HG03342 (cell line): ENCODE results near the gene HSPB8.

Source experiments
- ATAC-seq: cut with Tn5 transposase; IDR thresholded peaks from one replicate; pipeline ENCODE4 v1.9.1; 2021; ENCODE audit warnings: mild to moderate bottlenecking, moderate library complexity; ENCODE audit not compliant: unreplicated experiment

Gene HSPB8

GRCh38 chr12:119178544-119179334, at the start of gene HSPB8:
Gene HSPB8, plus strand, starts transcription at chr12:119178931. Its CDS starts 382 bp downstream, at chr12:119179313.
- no peak for ATAC-seq

- no peak for ATAC-seq
Measured at GRCh38 chr12:119129827-119130434, 48.8 kb upstream of the HSPB8 start.

GRCh38 chr12:119130523-119130922, 48.2 kb upstream of the HSPB8 start:
- no peak for ATAC-seq

GRCh38 chr12:119134284-119135072, 44.3 kb upstream of the HSPB8 start:
- ATAC-seq: no peak

GRCh38 chr12:119136811-119137410, 41.8 kb upstream of the HSPB8 start:
- no peak for ATAC-seq

GRCh38 chr12:119139448-119139847, 39.3 kb upstream of the HSPB8 start:
- no peak for ATAC-seq

GRCh38 chr12:119145367-119145766, 33.4 kb upstream of the HSPB8 start:
- ATAC-seq: no peak

GRCh38 chr12:119147847-119148448, 30.8 kb upstream of the HSPB8 start:
- no peak for ATAC-seq

GRCh38 chr12:119149270-119149669, 29.5 kb upstream of the HSPB8 start:
- ATAC-seq: no peak

GRCh38 chr12:119151445-119152026, 27.2 kb upstream of the HSPB8 start:
- no peak for ATAC-seq

GRCh38 chr12:119153477-119154434, 25.0 kb upstream of the HSPB8 start:
- no peak for ATAC-seq

GRCh38 chr12:119154435-119154818, 24.3 kb upstream of the HSPB8 start:
- no peak for ATAC-seq

GRCh38 chr12:119156401-119157044, 22.2 kb upstream of the HSPB8 start:
- no peak for ATAC-seq

GRCh38 chr12:119157528-119157927, 21.2 kb upstream of the HSPB8 start:
- no peak for ATAC-seq

GRCh38 chr12:119157978-119158377, 20.8 kb upstream of the HSPB8 start:
- ATAC-seq: no peak

- no peak for ATAC-seq
Measured at GRCh38 chr12:119158402-119158801, 20.3 kb upstream of the HSPB8 start.

- ATAC-seq: no peak
Measured at GRCh38 chr12:119159844-119160243, 18.9 kb upstream of the HSPB8 start.

GRCh38 chr12:119167902-119168301, 10.8 kb upstream of the HSPB8 start:
- ATAC-seq: no peak

GRCh38 chr12:119168721-119169120, 10.0 kb upstream of the HSPB8 start:
- ATAC-seq: no peak
